GM12878 (cell line): ENCODE measurements around the gene FOXA2. TPM values are rescaled to one million over a fixed set of nuclear protein-coding genes. Genes with fewer than 3 reads are reported as not detected.

ENCODE experiments used
- ATAC-seq: fragments of 200-7000 bp; cut with Tn5 transposase; 3 replicates; pipeline ENCODE4 v1.9.1; 2020; ENCODE audit warnings: mild to moderate bottlenecking, moderate library complexity
- BruUV-seq: library from RNA; stranded (reverse); fragments of 400-500 nt; replicated peaks from 2 replicates; lab custom pipeline; 2021; lab: Mats Ljungman, UMichigan
- CTCF ChIA-PET: fragments of 300-600 bp; sonication (Branson Sonifier 250); formaldehyde crosslinking; extraction: SDS; loops from one replicate; lab custom pipeline; 2021; ENCODE audit warnings: inconsistent platforms; lab: Yijun Ruan, JAX
- POLR2A ChIA-PET: fragments of 350-600 bp; formaldehyde crosslinking; extraction: SDS; loops from one replicate; lab custom pipeline; 2021; ENCODE audit warnings: inconsistent platforms; lab: Charles Lee
- RAD21 ChIA-PET: fragments of 300-600 bp; sonication (Branson Sonifier 250); formaldehyde crosslinking; loops from one replicate; lab custom pipeline; 2023; ENCODE audit warnings: antibody characterized with exemption; ENCODE audit not compliant: unreplicated experiment; lab: Charles Lee
- SMC1A ChIA-PET: fragments of 300-600 bp; sonication (Branson Sonifier 250); formaldehyde crosslinking; loops from one replicate; lab custom pipeline; 2023; ENCODE audit not compliant: unreplicated experiment, uncharacterized antibody; lab: Charles Lee
- DNase-seq: peaks from one replicate; pipeline ENCODE4 v3.0.0-alpha.2; 2011; ENCODE audit warnings: low read depth, low spot score
- FAIRE-seq: peaks from 3 replicates; lab custom pipeline; 2011; peaks lifted over from hg19 to GRCh38; lab: Jason Lieb, UNC
- H2AFZ ChIP-seq: 2 replicates; pipeline ENCODE4 v1.6.0; 2011; ENCODE audit warnings: low read depth, low read length, control low read depth; ENCODE audit not compliant: control insufficient read depth
- H3K27ac ChIP-seq: 2 replicates; pipeline ENCODE4 v1.5.1; 2011; ENCODE audit warnings: control low read depth; ENCODE audit not compliant: control insufficient read depth, insufficient read depth
- H3K27me3 ChIP-seq, 2 experiments: replicated peaks in 1 of 2; 2 replicates each; pipeline versions ENCODE4 v1.6.0 to v1.6.1; 2011; ENCODE audit warnings: low read length in 1 of 2; ENCODE audit not compliant: control insufficient read depth in 2 of 2, insufficient read depth in 2 of 2
- H3K36me3 ChIP-seq, 2 experiments: 2 replicates each; pipeline ENCODE4 v1.5.1; 2011; ENCODE audit warnings: low read length in 1 of 2; ENCODE audit not compliant: control insufficient read depth in 2 of 2, insufficient read depth in 2 of 2
- H3K4me1 ChIP-seq: 2 replicates; pipeline ENCODE4 v1.6.1; 2011; ENCODE audit warnings: mild to moderate bottlenecking, low read length, moderate library complexity, mixed read lengths; ENCODE audit not compliant: control insufficient read depth, insufficient read depth
- H3K4me2 ChIP-seq: 2 replicates; pipeline ENCODE4 v1.6.0; 2011; ENCODE audit warnings: control low read depth; ENCODE audit not compliant: control insufficient read depth, insufficient read depth
- H3K4me3 ChIP-seq: fragments of 200-600 bp; sonication (generic); 2 replicates; pipeline ENCODE4 v1.5.1; 2016
- H3K79me2 ChIP-seq: 2 replicates; pipeline ENCODE4 v1.6.0; 2011; ENCODE audit warnings: low read length; ENCODE audit not compliant: control insufficient read depth, insufficient read depth
- H3K9ac ChIP-seq: 2 replicates; pipeline ENCODE4 v1.8.0; 2011; ENCODE audit warnings: low read length, control low read depth, mixed read lengths; ENCODE audit not compliant: control insufficient read depth, insufficient read depth
- H3K9me3 ChIP-seq: replicated peaks from 3 replicates; pipeline ENCODE4 v1.5.1; 2011; ENCODE audit warnings: mild to moderate bottlenecking, low read length; ENCODE audit not compliant: control insufficient read depth, insufficient read depth
- H4K20me1 ChIP-seq: 2 replicates; pipeline ENCODE4 v1.6.0; 2011; ENCODE audit not compliant: control insufficient read depth, insufficient read depth
- ASH2L ChIP-seq: fragments of 300-600, 200-600 bp; sonication (generic); IDR thresholded peaks from 2 replicates; pipeline ENCODE4 v1.6.1; 2017; ENCODE audit warnings: low read depth, mild to moderate bottlenecking, borderline replicate concordance
- HSF1 ChIP-seq: fragments of 150-350 bp; IDR thresholded peaks from 2 replicates; pipeline ENCODE4 v1.6.1; 2014; ENCODE audit warnings: mild to moderate bottlenecking, low read depth, low read length
- KLF5 ChIP-seq: fragments of 450-650 bp; IDR thresholded peaks from 2 replicates; pipeline ENCODE4 v1.6.1; 2014; ENCODE audit warnings: mild to moderate bottlenecking; ENCODE audit not compliant: partially characterized antibody
- MYB ChIP-seq: fragments of 150-350 bp; IDR thresholded peaks from 2 replicates; pipeline ENCODE4 v1.6.1; 2014; ENCODE audit warnings: mild to moderate bottlenecking, low read depth, low read length, borderline replicate concordance
- PRDM15 ChIP-seq: fragments of 450-650 bp; formaldehyde crosslinking; IDR thresholded peaks from 2 replicates; pipeline ENCODE4 v1.4.0; 2020; ENCODE audit warnings: mild to moderate bottlenecking, moderate library complexity
- STAT1 ChIP-seq: fragments of 450-650 bp; conservative IDR thresholded peaks from 2 replicates; pipeline ENCODE4 v1.6.1; 2014; ENCODE audit warnings: antibody characterized with exemption, mild to moderate bottlenecking
- STAT3 ChIP-seq: IDR thresholded peaks from 2 replicates; pipeline ENCODE4 v1.6.1; 2011; ENCODE audit warnings: low read depth, low read length, improper control_type of control experiment
- WGBS: methylation state at CpG from one replicate; pipeline ENCODE4 v1.1.6; 2016; ENCODE audit warnings: low lambda C conversion rate; ENCODE audit not compliant: insufficient replicate concordance, insufficient coverage; ENCODE audit errors: missing lambda C conversion rate; 5-methylcytosine and 5-hydroxymethylcytosine counted together
- in situ Hi-C: fragments of 300-500 bp; cut with MboI; formaldehyde crosslinking; loops from 9 replicates; pipeline ENCODE4 v1.14.3; 2018; ENCODE audit warnings: mixed read lengths
- intact Hi-C: fragments of 100-400 bp; cut with micrococcal nuclease; formaldehyde crosslinking; loops from one replicate; pipeline ENCODE4 v1.14.2; 2022; ENCODE audit not compliant: unreplicated experiment
- polyA plus RNA-seq, 11 experiments: library from polyadenylated mRNA; depleted of rRNA in 4 of 11; unstranded in 6 of 11; stranded (reverse) in 5 of 11; fragments of >200 nt; fragmentation: Nextera tagmentation in 4 of 11; fragmentation: Illumina TruSeq in 1 of 11; extraction: Ambion mirVana in 4 of 11; extraction: Trizol in 1 of 11; gene quantifications; 1 replicate in 1 of 11; 2 replicates in 10 of 11; pipeline versions ENCODE4 v1.2.1 to v1.2.3, GENCODE V29; 2011 to 2016; ENCODE audit warnings: inconsistent platforms in 2 of 11, missing spikeins in 2 of 11, low read depth in 1 of 11
- total RNA-seq, 4 experiments: library from RNA; depleted of rRNA in 3 of 4; stranded (reverse); fragments of >200 nt in 3 of 4; fragmentation: Illumina TruSeq in 1 of 4; extraction: Trizol in 1 of 4; gene quantifications; 2 replicates each; pipeline versions ENCODE4 v1.2.1 to v1.2.3, GENCODE V29; 2013 to 2021

FOXA2 gene
- total and polyA plus RNA-seq, 10 of the 15 experiments (the other 5 are each of a cell fraction or from before 2014, with no cell fraction given), result not detected

- in situ Hi-C loops, result loop anchor here (5.0 kb wide), 1 partner anchor 248 kb away; no protein-coding TSS in a partner anchor
- H3K9ac ChIP-seq, result no peak overlapping the region
- no TSS peak for BruUV-seq
- DNase-seq, result no peak
- WGBS, result 65% methylated on average over 36 of the region's 58 CpGs
- RAD21 ChIA-PET, result no interaction called here
- no peaks in the 10 kb centered on the region for H3K79me2 ChIP-seq
- no peaks in the 10 kb centered on the region for H3K4me1 ChIP-seq
- CTCF ChIA-PET, result interaction anchor here (3.6 kb wide), 1 partner anchor 245 kb away, joined by 47 read pairs; no protein-coding TSS in a partner anchor
- peaks cover 0 to 8% of the 10 kb centered on the region in 2 experiments; a peak in 3 of 4 replicates for H3K27me3 ChIP-seq
- TF ChIP-seq MYB, result no peak
- no peak for TF ChIP-seq HSF1
- no peak for TF ChIP-seq STAT1
- no peak for TF ChIP-seq STAT3
- no peak for TF ChIP-seq KLF5
- TF ChIP-seq ASH2L, result no peak
- no peak for TF ChIP-seq PRDM15 (CRISPR knock-in tag)
- H3K4me3 ChIP-seq, result no peak overlapping the region
- ATAC-seq, result no peak
- H3K27ac ChIP-seq, result no peak overlapping the region
- no peaks in the 10 kb centered on the region for H3K36me3 ChIP-seq
- SMC1A ChIA-PET, result interaction anchor here (1.2 kb wide), 1 partner anchor 15 kb away, joined by 3 read pairs; no protein-coding TSS in a partner anchor
- POLR2A ChIA-PET, result no interaction called here
- intact Hi-C loops, result loop anchor here (5.0 kb wide), 1 partner anchor 97 kb away; no protein-coding TSS in a partner anchor
- no peaks in the 10 kb centered on the region; the same call in 2 of the 3 replicates for H3K9me3 ChIP-seq
- no peak overlapping the region for H2AFZ ChIP-seq
- no peak overlapping the region for H3K4me2 ChIP-seq
- no peaks in the 10 kb centered on the region for H4K20me1 ChIP-seq
- FAIRE-seq, result no peak
Measured at GRCh38 chr20:22584922-22585785, 782 bp upstream of the FOXA2 start.
